Cerebellar cortex (tissue), 1 donor: Measurements from ENCODE around the gene DHRS7.
"Not testable (repeated sequence)": the region's sequence is repeated elsewhere in the genome, so short reads cannot be mapped to it uniquely, and the experiment has no call there.

Source experiments
- DNase-seq: peaks from one replicate; pipeline ENCODE4 v3.0.0-alpha.2; 2015; ENCODE audit warnings: low spot score

The DHRS7 gene

GRCh38 chr14:60134702-60135101, 30.5 kb downstream of the DHRS7 start:
- DNase-seq = no peak

- no peak for DNase-seq
These were observed 31.7 kb downstream of the DHRS7 start for GRCh38 chr14:60133487-60133886.

GRCh38 chr14:60125918-60126317, 39.3 kb downstream of the DHRS7 start:
- DNase-seq = no peak

- no peak for DNase-seq
These were observed 49.0 kb downstream of the DHRS7 start for GRCh38 chr14:60116181-60116580.

GRCh38 chr14:60114881-60115280, 50.3 kb downstream of the DHRS7 start:
- DNase-seq = no peak

GRCh38 chr14:60111732-60112131, 53.5 kb downstream of the DHRS7 start:
- DNase-seq = no peak

- no peak for DNase-seq
These were observed 57.7 kb downstream of the DHRS7 start for GRCh38 chr14:60107477-60107876.

GRCh38 chr14:60106339-60106738, 58.9 kb downstream of the DHRS7 start:
- peak; percentile 11 for DNase-seq

- DNase-seq = no peak
These were observed 62.8 kb downstream of the DHRS7 start for GRCh38 chr14:60102389-60102788.

- no peak for DNase-seq
These were observed 63.4 kb downstream of the DHRS7 start for GRCh38 chr14:60101786-60102185.

- DNase-seq = not testable (repeated sequence)
These were observed 65.3 kb downstream of the DHRS7 start for GRCh38 chr14:60099855-60100254.

- no peak for DNase-seq
These were observed 67.2 kb downstream of the DHRS7 start for GRCh38 chr14:60097974-60098373.

GRCh38 chr14:60095781-60096450, 69.3 kb downstream of the DHRS7 start:
- no peak for DNase-seq

GRCh38 chr14:60095231-60095630, 70.0 kb downstream of the DHRS7 start:
- DNase-seq = no peak

GRCh38 chr14:60094306-60094897, 70.8 kb downstream of the DHRS7 start:
- peak; percentile 10 for DNase-seq
